HG03460 (cell line): ENCODE data around the gene ATP6V1E1.

Experiments used
- ATAC-seq: cut with Tn5 transposase; IDR thresholded peaks from one replicate; pipeline ENCODE4 v1.9.1; 2021; ENCODE audit not compliant: unreplicated experiment

The ATP6V1E1 gene

DNA sequence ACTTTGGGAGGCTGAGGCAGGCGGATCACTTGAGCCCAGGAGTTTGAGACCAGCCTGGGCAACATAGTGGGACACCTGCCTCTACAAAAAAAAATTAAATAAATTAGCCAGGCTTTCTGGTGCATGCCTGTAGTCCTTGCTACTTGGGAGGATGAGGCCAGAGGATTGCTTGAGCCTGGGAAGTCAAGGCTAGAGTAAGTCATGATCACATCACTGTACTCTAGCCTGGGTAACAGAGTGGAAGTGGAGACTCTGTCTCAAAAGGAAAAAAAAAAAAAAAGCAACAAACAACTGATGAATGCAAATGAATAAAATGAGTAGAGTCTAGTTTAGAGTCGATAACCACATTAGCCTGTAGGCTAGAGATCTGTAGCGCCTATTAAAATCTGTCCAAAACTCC, 6.1 kb upstream of the ATP6V1E1 start:
- ATAC-seq: no peak

DNA sequence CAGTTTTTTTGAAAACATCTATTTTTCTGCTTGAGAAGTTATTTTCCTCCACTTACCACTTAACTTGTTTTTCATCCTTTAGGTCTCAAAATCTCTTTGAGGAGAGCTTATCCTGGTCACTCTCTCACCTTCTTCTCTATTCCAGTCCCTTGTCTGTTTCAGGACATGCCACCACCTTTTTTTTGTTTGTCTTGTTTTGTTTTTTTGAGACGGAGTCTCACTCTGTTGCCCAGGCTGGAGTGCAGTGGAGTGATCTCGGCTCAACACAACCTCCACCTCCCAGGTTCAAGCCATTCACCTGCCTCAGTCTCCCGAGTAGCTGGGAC, 5.4 kb upstream of the ATP6V1E1 start:
- ATAC-seq: no peak

GRCh38 chr22:17633217-17633997, 4.9 kb upstream of the ATP6V1E1 start:
- no peak for ATAC-seq

- ATAC-seq: no peak
Observed at GRCh38 chr22:17631076-17631565, 2.6 kb upstream of the ATP6V1E1 start.

DNA sequence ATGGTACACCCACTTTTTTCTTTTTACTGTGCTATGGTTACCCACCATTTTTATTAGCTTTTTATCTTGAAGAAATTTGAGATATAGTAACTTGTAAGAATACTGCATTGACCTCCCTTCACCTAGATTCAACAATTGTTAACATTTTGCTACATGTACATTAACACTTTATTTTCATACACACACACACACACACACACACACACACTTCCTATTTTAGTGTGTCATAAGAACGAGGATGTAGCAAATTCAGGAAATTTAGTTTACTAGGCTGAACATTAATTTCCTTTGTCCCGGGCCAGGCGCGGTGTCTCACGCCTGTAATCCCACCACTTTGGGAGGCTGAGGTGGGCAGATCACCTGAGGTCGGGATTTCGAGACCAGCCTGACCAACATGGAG, 1.1 kb upstream of the ATP6V1E1 start:
- ATAC-seq: no peak

- no peak for ATAC-seq
Observed at GRCh38 chr22:17629173-17629489, 582 bp upstream of the ATP6V1E1 start.

GRCh38 chr22:17627961-17628405, 566 bp downstream of the ATP6V1E1 start:
- ATAC-seq: no peak

DNA sequence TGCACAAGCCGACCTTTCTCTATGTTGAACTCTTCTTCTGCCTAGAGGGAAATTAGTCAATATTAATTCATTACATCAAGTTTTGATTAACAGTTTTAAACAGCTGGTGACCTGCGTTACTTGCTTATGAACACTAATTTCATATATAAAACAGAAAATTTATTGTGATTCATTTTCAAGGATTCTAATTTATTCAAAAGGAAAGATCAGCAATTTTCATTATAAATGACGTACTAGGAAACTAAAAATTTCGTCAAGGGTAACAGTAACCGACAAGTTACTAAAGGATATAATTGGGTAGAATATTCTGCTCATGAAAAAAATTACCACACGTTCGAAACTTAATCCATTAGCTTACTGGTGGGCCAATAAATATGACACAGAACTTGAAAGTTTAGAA, 15.3 kb downstream of the ATP6V1E1 start:
- no peak for ATAC-seq

DNA sequence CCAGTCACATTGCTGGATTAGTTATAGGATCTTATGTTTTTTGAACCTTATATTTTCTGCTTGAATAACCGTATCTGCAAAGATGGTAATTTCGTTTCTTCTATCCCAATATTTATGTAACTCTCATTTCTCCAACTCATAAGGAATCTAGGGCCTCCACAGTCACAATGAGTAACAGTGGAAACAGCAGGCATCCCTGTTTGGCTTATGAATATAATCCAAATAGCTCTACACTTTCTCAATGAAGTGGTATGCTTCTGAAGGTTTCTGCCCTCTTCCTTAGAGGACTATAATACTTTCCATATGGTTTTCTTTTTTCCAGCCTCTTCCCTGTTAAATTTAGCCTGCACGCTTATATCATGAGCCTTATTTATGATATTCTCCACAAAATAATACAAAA, 16.5 kb downstream of the ATP6V1E1 start:
- ATAC-seq: no peak

DNA sequence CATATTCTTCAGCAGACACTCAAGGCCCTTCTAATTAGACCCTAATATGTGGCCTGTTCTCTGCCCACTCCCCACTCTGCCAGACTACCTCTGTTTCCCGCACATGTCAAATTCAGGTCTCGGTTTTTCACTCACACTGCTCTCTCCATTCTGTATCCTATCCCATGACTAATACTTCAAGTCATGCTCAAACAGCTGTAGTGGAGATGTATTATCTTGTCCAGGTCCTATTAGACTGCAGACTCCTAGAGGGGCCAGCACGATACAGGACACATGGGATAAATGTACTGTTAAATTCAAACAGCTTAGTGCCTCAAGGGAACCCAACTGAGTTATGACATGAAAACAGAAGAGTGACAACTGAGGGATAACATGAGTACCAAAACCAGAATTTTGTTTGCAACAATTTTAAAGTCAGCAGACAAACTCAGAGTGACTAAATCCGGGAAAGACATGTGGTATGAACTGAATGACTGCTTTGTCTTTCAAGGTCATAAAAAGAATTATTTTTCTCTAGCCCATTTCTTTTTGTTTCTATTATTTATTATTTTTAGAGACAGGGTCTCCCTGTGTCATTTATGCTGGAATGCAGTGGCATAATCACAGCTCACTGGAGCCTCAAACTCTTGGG, 20.5 kb downstream of the ATP6V1E1 start:
- no peak for ATAC-seq

GRCh38 chr22:17606496-17606895, 22.1 kb downstream of the ATP6V1E1 start:
- ATAC-seq: no peak

DNA sequence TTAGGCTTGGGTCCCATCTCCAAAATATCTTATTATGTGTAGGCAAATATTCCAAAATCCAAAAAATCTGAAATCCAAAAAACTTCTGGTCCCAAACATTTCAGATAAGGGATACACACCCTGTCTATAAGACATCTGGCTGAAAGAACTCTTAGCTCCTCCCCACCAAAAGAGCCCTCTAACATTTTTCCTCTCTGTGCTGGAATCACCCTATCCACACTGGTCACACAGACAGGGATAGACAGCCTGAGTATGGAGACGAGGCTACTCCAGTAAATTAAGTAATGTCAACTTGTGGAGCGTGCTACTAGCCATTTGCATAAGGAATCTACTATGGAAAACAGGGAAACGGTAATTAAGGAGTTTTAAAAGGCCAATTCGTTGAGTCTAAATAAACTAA, 24.9 kb downstream of the ATP6V1E1 start:
- no peak for ATAC-seq

DNA sequence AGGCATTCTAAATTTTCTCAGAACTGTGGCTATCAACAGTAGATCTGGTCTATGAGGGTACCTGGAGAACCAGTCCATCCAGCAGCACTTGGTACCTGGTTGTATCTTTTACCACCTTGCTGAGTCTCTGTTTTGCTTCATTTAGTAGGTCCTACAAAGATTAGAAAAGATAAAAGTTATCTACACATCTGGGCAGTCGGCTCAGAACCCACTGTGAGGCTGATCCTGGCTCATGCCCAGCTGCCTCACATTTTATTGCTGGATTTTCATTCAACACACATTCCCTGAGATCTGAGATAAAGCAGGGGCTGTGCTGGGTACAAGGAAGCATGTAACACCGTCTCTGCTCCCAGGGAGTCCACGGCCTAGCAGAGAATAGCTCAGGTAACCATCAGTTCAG, 27.5 kb downstream of the ATP6V1E1 start:
- ATAC-seq: no peak

- no peak for ATAC-seq
Observed at GRCh38 chr22:17598318-17598717, 30.2 kb downstream of the ATP6V1E1 start.

GRCh38 chr22:17597217-17597616, 31.3 kb downstream of the ATP6V1E1 start:
- no peak for ATAC-seq

DNA sequence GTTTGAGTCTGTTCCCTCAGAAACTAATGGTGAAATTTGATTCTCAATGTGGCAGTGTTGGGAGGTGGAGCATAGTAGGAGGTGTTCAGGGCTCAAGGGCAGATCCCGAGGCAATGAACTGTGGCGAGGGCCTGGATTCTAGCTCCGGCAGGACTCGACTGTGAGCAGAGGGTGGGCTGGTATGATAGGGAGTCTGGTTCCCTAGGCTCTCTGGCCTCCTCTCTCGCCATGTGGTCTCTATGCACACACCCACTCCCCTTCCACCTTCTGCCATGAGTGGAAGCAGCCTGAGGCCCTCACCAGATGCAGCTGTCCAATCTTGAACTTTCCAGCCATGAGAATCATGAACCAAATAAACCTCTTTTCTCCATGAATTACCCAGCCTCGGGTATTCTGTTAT, 32.3 kb downstream of the ATP6V1E1 start:
- ATAC-seq: no peak

DNA sequence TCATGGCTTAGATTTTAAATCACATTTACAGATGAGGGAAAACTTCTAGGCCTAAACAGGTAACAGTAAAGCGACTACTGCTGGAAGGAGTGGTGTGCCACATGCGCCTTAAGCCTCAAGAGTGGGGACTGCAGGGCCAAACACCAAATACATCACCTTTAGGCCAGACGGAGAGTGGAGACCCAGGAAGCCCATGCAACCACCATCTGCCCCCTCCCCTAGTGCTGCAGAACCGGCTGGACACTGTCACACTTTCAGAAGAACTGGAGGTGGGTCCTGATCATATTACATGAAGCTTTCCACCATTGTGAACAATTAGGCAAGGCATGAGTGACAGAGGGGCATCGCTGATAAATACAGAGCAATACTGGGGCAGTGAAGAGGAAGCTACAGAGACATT, 36.3 kb downstream of the ATP6V1E1 start:
- ATAC-seq: no peak

DNA sequence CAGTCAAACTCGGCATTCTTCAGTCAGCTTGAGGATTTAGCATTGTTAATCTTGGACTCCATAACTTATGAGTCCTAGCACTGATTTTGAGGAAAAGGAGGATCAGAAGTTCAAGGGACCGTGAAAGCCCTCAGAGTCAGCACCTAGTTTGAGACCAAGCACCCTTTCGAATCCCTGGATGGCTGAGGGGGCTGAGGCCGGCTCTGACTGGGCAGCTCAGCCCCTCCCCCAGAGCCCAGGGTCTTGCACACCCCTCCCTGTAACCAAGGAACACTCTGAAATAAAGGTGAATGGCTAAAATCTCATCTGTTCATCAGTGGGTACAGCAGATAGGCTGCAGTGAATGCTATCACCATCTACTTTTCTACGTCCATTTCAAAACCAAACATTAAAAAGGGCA, 38.0 kb downstream of the ATP6V1E1 start:
- no peak for ATAC-seq

- ATAC-seq: no peak
Observed at GRCh38 chr22:17589810-17590375, 38.7 kb downstream of the ATP6V1E1 start.

DNA sequence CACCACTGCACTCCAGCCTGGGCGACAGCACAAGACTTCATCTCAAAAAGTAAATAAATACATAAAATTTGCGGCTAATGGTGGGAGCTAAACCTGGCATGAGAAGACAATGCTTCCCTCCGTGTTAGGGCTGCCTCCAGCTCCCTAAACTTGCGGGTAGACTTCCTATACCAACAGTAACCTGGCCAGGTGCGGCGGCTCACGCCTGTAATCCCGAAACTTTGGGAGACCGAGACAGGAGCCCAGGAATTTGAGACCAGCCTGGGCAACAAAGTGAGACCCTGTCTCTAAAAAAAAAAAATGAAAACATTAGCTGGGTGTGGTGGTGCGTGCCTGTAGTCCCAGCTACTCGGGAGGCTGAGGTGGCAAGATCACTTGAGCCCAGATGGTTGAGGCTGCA, 39.9 kb downstream of the ATP6V1E1 start:
- no peak for ATAC-seq

- ATAC-seq: no peak
Observed at GRCh38 chr22:17587629-17588028, 40.9 kb downstream of the ATP6V1E1 start.

GRCh38 chr22:17586831-17587440, 41.6 kb downstream of the ATP6V1E1 start:
- no peak for ATAC-seq
